ENCODE results near the gene TTLL11. TPM values are rescaled to one million over a fixed set of nuclear protein-coding genes. Genes with fewer than 3 reads are reported as not detected.
A peak's percentile ranks its signal among the peaks of the same experiment; 100 is the strongest.

TTLL11 gene
- total RNA-seq, 6 donors from 2014 or later: 6.8 to 18.9 (median 12.9) TPM

DNA sequence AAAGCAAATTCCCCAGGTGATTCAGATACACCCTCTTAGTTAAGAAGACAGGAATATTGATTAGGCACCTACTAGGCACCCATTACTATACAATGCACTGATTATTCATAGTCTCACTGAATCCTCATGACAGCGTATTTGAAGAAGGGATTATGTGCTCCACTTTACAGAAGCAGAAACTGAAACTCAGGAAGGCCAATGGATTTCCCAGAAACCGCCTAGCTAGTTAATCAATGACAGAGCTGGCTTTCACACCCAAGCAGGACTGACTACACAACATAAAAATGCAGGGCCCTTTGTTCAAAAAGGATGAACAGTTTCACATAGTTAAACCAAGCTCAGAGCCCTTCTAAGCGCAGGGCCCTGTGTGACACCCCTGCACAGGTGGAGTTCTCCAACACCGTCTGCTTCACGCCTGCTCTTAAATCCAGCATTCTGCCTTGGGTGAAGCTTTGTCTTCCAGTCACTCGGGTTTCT lies 117.3 kb downstream of the TTLL11 start:
- H3K9me3 ChIP-seq: no peaks in the 10 kb centered on the region
- no peaks in the 10 kb centered on the region for H3K27me3 ChIP-seq
- H3K4me1 ChIP-seq: peaks cover 0 to 10% (median 5%) of the 10 kb centered on the region in 4 donors
- peak overlapping the region; percentile 32 to 71 (median 62) for H3K27ac ChIP-seq
- ATAC-seq (ENCODE audit: low FRiP score in 2 of 2) (peak; percentile 36 to 41), DNase-seq (peak in 1 of 2 donors; percentile 47)
- WGBS, 2 donors: 63 to 71% methylated on average over 6 of the region's 6 CpGs
- no peaks in the 10 kb centered on the region for H3K36me3 ChIP-seq
- no peak overlapping the region for H3K4me3 ChIP-seq
- TF ChIP-seq EP300 (IDR thresholded peaks at IDR 0.05) (peak in 1 of 4 donors; percentile 64), POLR2AphosphoS5 (IDR thresholded peaks at IDR 0.05) (peak in 1 of 2 donors; percentile 39), POLR2A (IDR thresholded peaks at IDR 0.05) (no peak), CTCF (IDR thresholded peaks at IDR 0.05) (no peak)

DNA sequence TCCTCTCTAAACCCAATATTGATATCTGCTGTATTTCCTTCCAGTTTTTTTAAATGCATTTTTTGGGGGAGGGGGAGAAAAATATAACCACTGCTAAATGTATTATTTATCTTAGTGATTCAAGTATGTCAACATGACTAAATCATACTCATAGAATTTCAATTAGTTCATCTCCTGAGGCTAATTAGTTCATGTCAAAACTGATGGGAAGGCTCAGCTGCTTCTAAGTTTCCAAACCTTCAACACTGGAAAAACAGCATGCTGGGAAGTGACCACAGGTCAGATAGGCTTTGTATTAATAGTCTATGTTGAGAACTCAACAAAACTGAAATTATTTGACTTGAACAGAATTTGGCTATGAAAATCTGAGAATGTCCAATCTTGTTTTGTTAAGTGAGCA lies 118.7 kb downstream of the TTLL11 start:
- Histone ChIP-seq H3K9me3 (no peaks in the 10 kb centered on the region), H3K27me3 (no peaks in the 10 kb centered on the region), H3K36me3 (no peaks in the 10 kb centered on the region), H3K27ac (peak overlapping the region in 3 of 4 donors; percentile 7 to 71 (median 69)), H3K4me1 (peaks cover 0 to 10% (median 5%) of the 10 kb centered on the region in 4 donors), H3K4me3 (no peak overlapping the region)
- ATAC-seq (ENCODE audit: low FRiP score in 2 of 2): no peak
- no peak for TF ChIP-seq POLR2A (IDR thresholded peaks at IDR 0.05)
- TF ChIP-seq EP300 (IDR thresholded peaks at IDR 0.05): no peak
- no peak for TF ChIP-seq POLR2AphosphoS5 (IDR thresholded peaks at IDR 0.05)
- no peak for TF ChIP-seq CTCF (IDR thresholded peaks at IDR 0.05)
- no peak for DNase-seq

DNA sequence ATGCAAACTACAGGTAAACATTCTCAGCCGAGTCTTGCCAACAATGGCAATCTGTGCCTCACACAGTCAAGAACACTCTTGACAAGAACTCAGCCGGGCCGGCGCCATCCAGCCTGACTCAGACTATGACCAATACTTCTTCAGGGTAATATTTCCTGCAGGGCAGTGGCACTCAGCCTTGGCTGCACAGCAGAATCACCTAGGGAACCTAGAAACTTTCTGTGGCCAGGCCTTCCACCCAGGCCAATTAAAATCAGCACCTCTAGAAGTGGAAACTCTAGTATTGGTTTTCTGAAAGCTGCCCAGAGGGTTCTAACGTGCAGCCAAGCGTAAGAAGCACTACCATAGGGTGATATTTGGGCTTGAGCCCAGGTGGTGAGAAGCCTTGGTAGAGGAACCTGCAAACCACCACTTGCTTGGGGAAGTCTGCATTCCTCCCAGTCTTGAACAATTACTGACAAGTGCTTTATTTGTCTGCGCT lies 120.6 kb downstream of the TTLL11 start:
- TF ChIP-seq EP300 (IDR thresholded peaks at IDR 0.05) (peak in 1 of 4 donors; percentile 69), POLR2A (IDR thresholded peaks at IDR 0.05) (no peak), CTCF (IDR thresholded peaks at IDR 0.05) (no peak), POLR2AphosphoS5 (IDR thresholded peaks at IDR 0.05) (peak; percentile 31 to 33)
- ATAC-seq (ENCODE audit: low FRiP score in 2 of 2): peak; percentile 79 to 94
- Histone ChIP-seq H3K27ac (peak overlapping the region; percentile 47 to 69 (median 64)), H3K9me3 (no peaks in the 10 kb centered on the region), H3K4me3 (no peak overlapping the region), H3K4me1 (peaks cover 0 to 10% (median 5%) of the 10 kb centered on the region in 4 donors), H3K36me3 (no peaks in the 10 kb centered on the region), H3K27me3 (no peaks in the 10 kb centered on the region)
- DNase-seq: peak; percentile 75 to 89
- WGBS, 2 donors: 73 to 89% methylated on average over 1 to 7 of the region's 7 CpGs

GRCh38 chr9:121968056-121968455 lies 125.1 kb downstream of the TTLL11 start:
- no peaks in the 10 kb centered on the region for H3K9me3 ChIP-seq
- WGBS, 2 donors: 96% methylated on average over 8 of the region's 8 CpGs
- no peak overlapping the region for H3K4me3 ChIP-seq
- no peak for DNase-seq
- no peaks in the 10 kb centered on the region for H3K36me3 ChIP-seq
- TF ChIP-seq POLR2AphosphoS5 (IDR thresholded peaks at IDR 0.05): no peak
- no peak for TF ChIP-seq POLR2A (IDR thresholded peaks at IDR 0.05)
- TF ChIP-seq CTCF (IDR thresholded peaks at IDR 0.05): no peak
- no peak for TF ChIP-seq EP300 (IDR thresholded peaks at IDR 0.05)
- no peak overlapping the region for H3K27ac ChIP-seq
- no peak for ATAC-seq (ENCODE audit: low FRiP score in 2 of 2)
- H3K4me1 ChIP-seq: no peaks in the 10 kb centered on the region
- H3K27me3 ChIP-seq: no peaks in the 10 kb centered on the region

DNA sequence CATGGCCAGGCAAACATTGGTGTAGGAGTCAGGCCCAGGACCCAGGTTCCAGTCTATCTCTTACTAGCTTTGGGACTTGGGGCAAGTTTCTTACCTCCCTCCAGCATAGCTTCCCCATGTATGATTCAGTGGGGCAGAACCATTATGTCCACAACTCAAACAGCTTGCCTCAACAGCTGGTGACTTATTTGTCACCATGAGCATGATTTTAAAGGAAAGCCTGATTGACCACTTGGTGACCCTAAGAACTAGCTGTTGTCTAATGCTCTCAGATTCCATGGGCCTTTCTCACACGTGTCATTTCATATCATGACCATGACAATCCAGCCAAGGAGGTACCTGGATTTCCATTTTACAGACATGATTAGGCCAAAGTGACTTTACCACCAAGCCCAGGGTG lies 126.4 kb downstream of the TTLL11 start:
- Histone ChIP-seq H3K36me3 (no peaks in the 10 kb centered on the region), H3K4me3 (no peak overlapping the region), H3K9me3 (no peaks in the 10 kb centered on the region), H3K4me1 (no peaks in the 10 kb centered on the region), H3K27ac (no peak overlapping the region), H3K27me3 (no peaks in the 10 kb centered on the region)
- 85 to 100% methylated on average over 1 of the region's 1 CpG for WGBS, 2 donors
- ATAC-seq (ENCODE audit: low FRiP score in 2 of 2) (no peak), DNase-seq (no peak)
- TF ChIP-seq CTCF (IDR thresholded peaks at IDR 0.05) (no peak), EP300 (IDR thresholded peaks at IDR 0.05) (no peak), POLR2AphosphoS5 (IDR thresholded peaks at IDR 0.05) (no peak), POLR2A (IDR thresholded peaks at IDR 0.05) (no peak)

Measured in upper lobe of left lung (tissue), 6 donors.